Measurements from ENCODE around the gene SFXN4. TPM values are rescaled to one million over a fixed set of nuclear protein-coding genes. Genes with fewer than 3 reads are reported as not detected.
A peak's percentile ranks its signal among the peaks of the same experiment; 100 is the strongest.
"Not testable (repeated sequence)": the region's sequence is repeated elsewhere in the genome, so short reads cannot be mapped to it uniquely, and the experiment has no call there.

SFXN4 gene
- total RNA-seq, 4 donors from 2014 or later = 12.2 to 37.4 (median 15.0) TPM

DNA sequence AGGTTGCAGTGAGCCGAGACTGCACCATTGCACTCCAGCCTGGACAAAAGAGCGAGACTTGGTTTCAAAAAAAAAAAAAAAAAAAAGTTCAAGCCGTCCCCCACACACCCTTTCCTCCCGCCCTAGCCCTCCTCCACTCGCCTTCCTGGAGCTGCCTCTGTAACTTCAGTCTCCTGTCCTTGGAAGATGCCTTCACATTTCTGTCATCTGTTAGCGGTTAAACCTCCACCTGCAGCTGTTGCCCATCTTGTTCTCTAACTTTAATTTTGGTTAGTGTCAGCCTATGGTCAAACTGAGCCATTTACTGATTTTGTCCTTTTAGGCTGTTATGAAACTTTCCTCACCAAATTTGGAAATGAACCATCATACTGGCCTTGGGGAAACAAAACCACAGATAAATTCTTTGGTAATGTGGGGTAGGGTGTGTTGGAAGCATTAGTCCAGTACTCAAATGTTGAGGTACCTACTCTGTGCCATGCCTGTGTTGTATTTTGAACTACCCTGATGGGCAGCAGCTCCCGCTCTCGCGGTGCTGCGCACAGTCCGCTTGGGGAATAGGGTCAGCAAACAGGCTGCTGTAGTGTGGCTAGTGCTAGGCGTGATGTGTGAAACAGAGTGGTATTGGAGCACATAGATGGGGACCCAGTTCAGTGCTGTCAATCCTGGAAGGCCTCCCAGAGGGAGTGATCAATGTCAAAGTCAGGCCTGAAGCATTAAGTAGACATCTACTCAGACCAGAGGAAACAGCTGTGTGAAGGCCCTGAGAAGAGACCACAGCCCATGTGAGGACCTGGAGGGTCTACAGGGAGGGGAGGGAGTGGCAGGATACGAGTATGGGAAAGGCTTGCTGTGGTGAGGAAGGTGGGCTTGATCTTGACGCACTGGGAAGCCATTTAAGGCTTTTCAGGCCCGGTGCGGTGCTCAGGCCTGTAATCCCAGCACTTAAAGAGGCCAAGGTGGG is 26.9 kb downstream of the SFXN4 start:
- WGBS = 92% methylated on average over 16 of the region's 16 CpGs
- no peak for DNase-seq (ENCODE audit: low spot score in 2 of 2)
- H3K27me3 ChIP-seq = no peaks in the 10 kb centered on the region
- peaks cover 32% of the 10 kb centered on the region for H3K36me3 ChIP-seq
- H3K4me1 ChIP-seq = no peaks in the 10 kb centered on the region
- H3K27ac ChIP-seq = no peak overlapping the region
- no peaks in the 10 kb centered on the region for H3K9me3 ChIP-seq
- TF ChIP-seq, protein P1, sequence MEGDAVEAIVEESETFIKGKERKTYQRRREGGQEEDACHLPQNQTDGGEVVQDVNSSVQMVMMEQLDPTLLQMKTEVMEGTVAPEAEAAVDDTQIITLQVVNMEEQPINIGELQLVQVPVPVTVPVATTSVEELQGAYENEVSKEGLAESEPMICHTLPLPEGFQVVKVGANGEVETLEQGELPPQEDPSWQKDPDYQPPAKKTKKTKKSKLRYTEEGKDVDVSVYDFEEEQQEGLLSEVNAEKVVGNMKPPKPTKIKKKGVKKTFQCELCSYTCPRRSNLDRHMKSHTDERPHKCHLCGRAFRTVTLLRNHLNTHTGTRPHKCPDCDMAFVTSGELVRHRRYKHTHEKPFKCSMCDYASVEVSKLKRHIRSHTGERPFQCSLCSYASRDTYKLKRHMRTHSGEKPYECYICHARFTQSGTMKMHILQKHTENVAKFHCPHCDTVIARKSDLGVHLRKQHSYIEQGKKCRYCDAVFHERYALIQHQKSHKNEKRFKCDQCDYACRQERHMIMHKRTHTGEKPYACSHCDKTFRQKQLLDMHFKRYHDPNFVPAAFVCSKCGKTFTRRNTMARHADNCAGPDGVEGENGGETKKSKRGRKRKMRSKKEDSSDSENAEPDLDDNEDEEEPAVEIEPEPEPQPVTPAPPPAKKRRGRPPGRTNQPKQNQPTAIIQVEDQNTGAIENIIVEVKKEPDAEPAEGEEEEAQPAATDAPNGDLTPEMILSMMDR (IDR thresholded peaks at IDR 0.05) = no peak
- no peak for TF ChIP-seq POLR2AphosphoS5 (IDR thresholded peaks at IDR 0.05)
- TF ChIP-seq EP300 (IDR thresholded peaks at IDR 0.05) = no peak
- no peak for TF ChIP-seq POLR2A (IDR thresholded peaks at IDR 0.05)
- H3K4me3 ChIP-seq = no peak overlapping the region

DNA sequence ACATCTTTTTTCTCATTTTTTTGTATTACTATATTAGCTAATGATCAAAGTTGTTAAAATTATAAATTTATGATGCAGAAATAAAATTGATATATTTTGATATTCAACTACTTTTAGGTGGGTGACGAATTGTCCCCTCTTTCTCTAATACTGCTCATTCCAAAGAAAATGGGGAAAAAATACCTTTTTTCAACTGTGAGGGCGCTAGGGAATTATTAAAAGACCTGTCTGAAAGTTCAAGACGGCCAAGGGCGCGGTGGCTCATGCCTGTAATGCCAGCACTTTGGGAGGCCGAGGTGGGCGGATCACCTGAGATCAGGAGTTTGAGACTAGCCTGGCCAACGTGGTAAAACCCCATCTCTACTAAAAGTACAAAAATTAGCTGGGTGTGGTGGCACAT is 27.6 kb downstream of the SFXN4 start:
- not testable (repeated sequence) for H3K4me3 ChIP-seq; DNase-seq (ENCODE audit: low spot score in 2 of 2); H3K27ac ChIP-seq; H3K4me1 ChIP-seq; H3K9me3 ChIP-seq; H3K27me3 ChIP-seq
- H3K36me3 ChIP-seq = peaks cover 39% of the 10 kb centered on the region
- 74% methylated on average over 8 of the region's 8 CpGs for WGBS

DNA sequence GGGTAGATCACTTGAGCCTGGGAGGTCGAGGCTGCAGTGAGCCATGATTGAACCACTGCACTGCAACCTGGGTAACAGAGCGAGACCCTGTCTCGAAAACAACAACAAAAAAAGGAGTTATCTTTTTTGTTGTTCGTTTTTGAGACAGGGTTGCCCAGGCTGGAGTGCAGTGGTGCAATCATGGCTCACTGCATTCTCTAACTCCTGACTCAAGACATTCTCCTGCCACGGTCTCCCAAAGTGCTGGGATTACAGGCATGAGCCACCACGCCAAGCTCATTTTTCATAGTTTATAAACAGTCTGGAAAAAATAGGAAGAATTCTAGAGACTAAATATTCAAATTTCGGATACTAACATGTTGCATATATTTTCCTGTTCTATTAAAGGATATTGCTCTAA is 29.4 kb downstream of the SFXN4 start:
- no peak overlapping the region for H3K4me3 ChIP-seq
- no peak for DNase-seq (ENCODE audit: low spot score in 2 of 2)
- no peaks in the 10 kb centered on the region for H3K9me3 ChIP-seq
- no peak for TF ChIP-seq POLR2AphosphoS5 (IDR thresholded peaks at IDR 0.05)
- TF ChIP-seq POLR2A (IDR thresholded peaks at IDR 0.05) = no peak
- TF ChIP-seq, protein P1 (IDR thresholded peaks at IDR 0.05) = no peak
- no peak for TF ChIP-seq EP300 (IDR thresholded peaks at IDR 0.05)
- no peaks in the 10 kb centered on the region for H3K27me3 ChIP-seq
- peaks cover 43% of the 10 kb centered on the region for H3K36me3 ChIP-seq
- no peak overlapping the region for H3K27ac ChIP-seq
- 86% methylated on average over 7 of the region's 7 CpGs for WGBS
- no peaks in the 10 kb centered on the region for H3K4me1 ChIP-seq

DNA sequence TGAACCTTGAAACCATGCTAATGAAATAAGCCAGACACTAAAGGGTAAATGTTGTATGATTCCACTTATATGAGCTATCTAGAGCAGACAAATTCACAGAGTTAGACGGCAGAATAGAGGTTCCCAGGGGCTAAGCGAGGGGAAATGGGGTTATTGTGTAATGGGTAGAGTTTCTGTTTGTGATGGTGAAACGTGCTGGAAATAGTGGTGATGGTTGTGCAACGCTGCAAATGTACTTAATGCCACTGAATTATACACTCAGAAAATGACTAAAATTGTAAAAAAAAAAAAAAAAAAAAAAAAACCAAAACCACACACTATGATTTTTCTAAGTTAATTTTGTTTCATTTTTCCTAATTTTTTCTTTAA is 30.0 kb downstream of the SFXN4 start:
- H3K27ac ChIP-seq = no peak overlapping the region
- no peak overlapping the region for H3K4me3 ChIP-seq
- H3K36me3 ChIP-seq = peaks cover 38% of the 10 kb centered on the region
- H3K27me3 ChIP-seq = no peaks in the 10 kb centered on the region
- H3K9me3 ChIP-seq = no peaks in the 10 kb centered on the region
- DNase-seq (ENCODE audit: low spot score in 2 of 2) = no peak
- 71% methylated on average over 3 of the region's 4 CpGs for WGBS
- no peaks in the 10 kb centered on the region for H3K4me1 ChIP-seq
- TF ChIP-seq POLR2AphosphoS5 (IDR thresholded peaks at IDR 0.05) = peak in 1 of 3 donors; percentile 13
- no peak for TF ChIP-seq POLR2A (IDR thresholded peaks at IDR 0.05)

DNA sequence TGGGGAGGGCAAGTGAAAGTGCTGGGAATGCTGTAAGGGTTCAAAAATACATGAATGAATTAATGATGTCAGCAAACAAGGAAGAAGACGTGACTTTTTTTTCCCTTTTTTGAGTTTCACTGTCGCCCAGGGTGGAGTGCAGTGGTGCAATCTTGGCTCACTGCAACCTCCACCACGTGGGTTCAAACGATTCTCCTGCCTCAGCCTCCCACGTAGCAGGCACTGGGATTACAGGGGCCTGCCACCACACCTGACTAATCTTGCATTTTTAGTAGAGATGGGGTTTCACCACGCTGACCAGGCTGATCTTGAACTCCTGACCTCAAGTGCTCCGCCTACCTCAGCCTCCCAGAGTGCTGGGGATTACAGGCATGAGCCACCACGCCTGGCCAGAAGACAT is 31.6 kb downstream of the SFXN4 start:
- 87% methylated on average over 8 of the region's 8 CpGs for WGBS
- peaks cover 44% of the 10 kb centered on the region for H3K36me3 ChIP-seq
- H3K4me3 ChIP-seq = no peak overlapping the region
- no peak for TF ChIP-seq EP300 (IDR thresholded peaks at IDR 0.05)
- TF ChIP-seq POLR2A (IDR thresholded peaks at IDR 0.05) = no peak
- no peak for TF ChIP-seq POLR2AphosphoS5 (IDR thresholded peaks at IDR 0.05)
- TF ChIP-seq, protein P1 (IDR thresholded peaks at IDR 0.05) = no peak
- H3K9me3 ChIP-seq = no peaks in the 10 kb centered on the region
- H3K27me3 ChIP-seq = no peaks in the 10 kb centered on the region
- H3K27ac ChIP-seq = no peak overlapping the region
- no peak for DNase-seq (ENCODE audit: low spot score in 2 of 2)
- no peaks in the 10 kb centered on the region for H3K4me1 ChIP-seq

DNA sequence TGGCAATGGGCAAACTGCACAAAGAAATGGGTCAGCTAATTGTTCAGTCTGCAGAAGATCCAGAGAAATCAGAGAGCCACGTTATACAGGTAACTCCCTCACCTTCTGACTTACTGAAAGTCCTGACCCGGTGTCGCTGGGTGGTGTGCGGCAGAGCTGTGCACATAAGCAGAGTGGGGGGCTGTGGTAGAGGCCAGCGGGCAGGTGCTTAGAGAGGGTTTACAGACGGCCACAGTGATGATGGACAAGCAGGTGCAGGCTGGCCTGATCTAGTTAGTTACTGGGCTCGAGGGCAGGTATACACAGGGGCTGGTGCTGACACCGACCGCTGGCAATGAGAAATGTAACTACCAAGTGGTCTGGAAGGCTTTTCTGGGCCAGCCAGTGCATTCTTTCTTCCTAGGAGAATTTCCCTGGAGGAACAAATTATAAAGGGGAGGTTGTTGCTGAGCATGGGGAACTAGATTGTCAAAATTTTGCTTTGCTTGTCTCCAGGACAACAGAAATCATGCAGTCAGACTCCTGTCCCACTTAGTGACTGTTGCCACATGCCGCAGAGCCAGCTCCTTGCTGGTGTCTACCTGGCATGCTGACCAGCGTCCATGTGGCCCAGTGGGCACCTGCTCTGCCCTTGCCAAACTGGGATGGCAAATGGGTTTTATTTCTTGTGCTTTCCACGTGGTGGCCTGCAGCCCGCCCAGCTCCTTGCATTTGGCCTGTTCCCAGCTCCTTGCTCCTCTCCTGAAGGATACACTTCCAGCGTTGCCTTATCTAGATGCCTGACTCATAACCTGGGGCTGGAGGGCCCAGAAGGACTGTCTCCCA is 32.8 kb downstream of the SFXN4 start:
- Histone ChIP-seq H3K27ac (no peak overlapping the region), H3K4me3 (no peak overlapping the region), H3K27me3 (no peaks in the 10 kb centered on the region), H3K36me3 (peaks cover 46% of the 10 kb centered on the region), H3K4me1 (no peaks in the 10 kb centered on the region), H3K9me3 (no peaks in the 10 kb centered on the region)
- 83% methylated on average over 14 of the region's 14 CpGs for WGBS
- no peak for TF ChIP-seq POLR2AphosphoS5 (IDR thresholded peaks at IDR 0.05)
- no peak for TF ChIP-seq POLR2A (IDR thresholded peaks at IDR 0.05)
- TF ChIP-seq, protein P1 (IDR thresholded peaks at IDR 0.05) = no peak
- TF ChIP-seq EP300 (IDR thresholded peaks at IDR 0.05) = no peak
- DNase-seq (ENCODE audit: low spot score in 2 of 2) = no peak
